Vagina (tissue), 2 donors: ENCODE data around the gene FCHO1.

Source experiments
- CTCF ChIP-seq, 3 experiments: fragments of 450-650 bp in 2 of 3; fragments of 200-600 bp in 1 of 3; sonication (generic) in 1 of 3; IDR thresholded peaks; one replicate each; pipeline ENCODE4 v1.5.1; 2017 to 2019; ENCODE audit warnings: antibody characterized with exemption in 3 of 3, mild to moderate bottlenecking in 2 of 3, moderate library complexity in 2 of 3
- POLR2A ChIP-seq, 2 donors: fragments of 450-650 bp; IDR thresholded peaks; one replicate each; pipeline ENCODE4 v1.6.1; 2017; ENCODE audit warnings: antibody characterized with exemption in 2 of 2, mild to moderate bottlenecking in 2 of 2, moderate library complexity in 2 of 2
- POLR2AphosphoS5 ChIP-seq, 2 donors: sonication (generic); formaldehyde crosslinking; IDR thresholded peaks; one replicate each; pipeline ENCODE4 v1.9.0; 2017; ENCODE audit warnings: antibody characterized with exemption in 2 of 2, mild to moderate bottlenecking in 2 of 2, low read depth in 1 of 2; ENCODE audit not compliant: insufficient read depth in 1 of 2

- TF ChIP-seq CTCF (IDR thresholded peaks at IDR 0.05) (no peak), POLR2A (IDR thresholded peaks at IDR 0.05) (no peak), POLR2AphosphoS5 (IDR thresholded peaks at IDR 0.05; ENCODE audit: insufficient read depth in 1 of 2, low read depth in 1 of 2) (no peak)
Observed at GRCh38 chr19:17770613-17771012, 19.3 kb downstream of the FCHO1 start.
